A673 (cell line): ENCODE results near the gene TDP1. TPM values are rescaled to one million over a fixed set of nuclear protein-coding genes. Genes with fewer than 3 reads are reported as not detected.
"Not testable (repeated sequence)": the region's sequence is repeated elsewhere in the genome, so short reads cannot be mapped to it uniquely, and the experiment has no call there.

ENCODE experiments used
- BruUV-seq: library from RNA; stranded (reverse); fragments of 400-500 nt; replicated peaks from 2 replicates; lab custom pipeline; 2021; lab: Mats Ljungman, UMichigan
- CTCF ChIA-PET: fragments of 300-600 bp; sonication (Branson Sonifier 250); formaldehyde crosslinking; loops from one replicate; lab custom pipeline; 2022; ENCODE audit warnings: antibody characterized with exemption; lab: Charles Lee
- POLR2A ChIA-PET: fragments of 300-600 bp; sonication (Branson Sonifier 250); formaldehyde crosslinking; loops from one replicate; lab custom pipeline; 2022; ENCODE audit warnings: antibody characterized with exemption; ENCODE audit not compliant: low non-redundant PET; lab: Charles Lee
- DNase-seq: peaks from one replicate; pipeline ENCODE4 v3.0.0-alpha.2; 2015; ENCODE audit warnings: low spot score
- H3K27ac ChIP-seq: fragments of 200-600 bp; sonication (generic); 2 replicates; pipeline ENCODE4 v1.5.1; 2016; ENCODE audit warnings: mixed run types, low read depth, mild to moderate bottlenecking, mixed read lengths, antibody characterized with exemption, low read length; ENCODE audit not compliant: poor library complexity, severe bottlenecking
- H3K27me3 ChIP-seq: fragments of 200-600 bp; sonication (generic); replicated peaks from 2 replicates; pipeline ENCODE4 v1.6.1; 2017; ENCODE audit warnings: mixed run types, low read depth, mild to moderate bottlenecking, mixed read lengths, antibody characterized with exemption, low read length; ENCODE audit not compliant: insufficient read depth, poor library complexity
- H3K36me3 ChIP-seq: fragments of 200-600 bp; sonication (generic); 2 replicates; pipeline ENCODE4 v1.6.1; 2016; ENCODE audit warnings: mixed run types, mild to moderate bottlenecking, mixed read lengths, antibody characterized with exemption, low read length; ENCODE audit not compliant: insufficient read depth, poor library complexity, severe bottlenecking
- H3K4me1 ChIP-seq: fragments of 200-600 bp; sonication (generic); 2 replicates; pipeline ENCODE4 v1.6.1; 2017; ENCODE audit warnings: mixed run types, mild to moderate bottlenecking, mixed read lengths, antibody characterized with exemption, low read length; ENCODE audit not compliant: insufficient read depth, poor library complexity, severe bottlenecking
- H3K4me3 ChIP-seq: fragments of 200-600 bp; sonication (generic); 2 replicates; pipeline ENCODE4 v1.5.1; 2016; ENCODE audit warnings: low read depth, mixed run types, mild to moderate bottlenecking, mixed read lengths, low read length; ENCODE audit not compliant: poor library complexity, severe bottlenecking
- H3K9me3 ChIP-seq: fragments of 200-600 bp; sonication (generic); 2 replicates; pipeline ENCODE4 v1.6.1; 2016; ENCODE audit warnings: mixed run types, low read depth, mild to moderate bottlenecking, mixed read lengths, antibody characterized with exemption, low read length; ENCODE audit not compliant: poor library complexity, severe bottlenecking
- EZH2 ChIP-seq: fragments of 200-600 bp; sonication (generic); IDR thresholded peaks from 2 replicates; pipeline ENCODE4 v1.6.1; 2017; ENCODE audit warnings: borderline replicate concordance, low read depth, mild to moderate bottlenecking, mixed read lengths, antibody characterized with exemption, low read length; ENCODE audit not compliant: poor library complexity, severe bottlenecking
- intact Hi-C: fragments of 100-400 bp; cut with micrococcal nuclease; formaldehyde crosslinking; loops from one replicate; pipeline ENCODE4 v1.10.0; 2022; ENCODE audit not compliant: unreplicated experiment
- total RNA-seq: library from RNA; stranded (reverse); gene quantifications from 2 replicates; pipeline ENCODE4 v1.2.3, GENCODE V29; 2021
- TF ChIP-seq, protein P1 (sequence below): fragments of 300-800, 200-600 bp; sonication (generic); conservative IDR thresholded peaks from 2 replicates; pipeline ENCODE4 v1.5.1; 2017; ENCODE audit warnings: low read depth, mild to moderate bottlenecking, antibody characterized with exemption, low read length, moderate library complexity, mixed read lengths

TDP1 gene
- total RNA-seq, 1 experiment from 2014 or later, result 45.6 TPM

DNA sequence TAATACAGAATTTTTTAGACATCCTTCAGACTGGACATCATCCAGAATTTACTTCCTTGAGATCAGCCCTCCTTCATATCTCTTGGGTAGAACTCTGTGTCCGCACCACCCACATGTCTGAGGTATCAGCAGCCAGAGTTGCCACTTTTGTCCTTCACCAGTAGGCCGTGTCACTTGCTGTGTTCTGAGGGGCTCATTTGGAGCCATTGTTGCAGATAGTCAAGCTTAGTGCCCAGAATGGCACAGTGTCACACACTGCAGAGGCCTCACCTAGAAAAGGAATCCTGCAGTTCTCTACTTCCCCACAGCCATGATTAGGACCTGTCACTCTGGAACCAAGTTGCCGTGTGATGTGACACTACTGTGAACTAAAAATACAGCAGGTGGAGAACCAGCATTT, 69.2 kb downstream of the TDP1 start:
- H3K4me1 ChIP-seq, result no peaks in the 10 kb centered on the region
- no peak for TF ChIP-seq EZH2
- TF ChIP-seq, protein P1, sequence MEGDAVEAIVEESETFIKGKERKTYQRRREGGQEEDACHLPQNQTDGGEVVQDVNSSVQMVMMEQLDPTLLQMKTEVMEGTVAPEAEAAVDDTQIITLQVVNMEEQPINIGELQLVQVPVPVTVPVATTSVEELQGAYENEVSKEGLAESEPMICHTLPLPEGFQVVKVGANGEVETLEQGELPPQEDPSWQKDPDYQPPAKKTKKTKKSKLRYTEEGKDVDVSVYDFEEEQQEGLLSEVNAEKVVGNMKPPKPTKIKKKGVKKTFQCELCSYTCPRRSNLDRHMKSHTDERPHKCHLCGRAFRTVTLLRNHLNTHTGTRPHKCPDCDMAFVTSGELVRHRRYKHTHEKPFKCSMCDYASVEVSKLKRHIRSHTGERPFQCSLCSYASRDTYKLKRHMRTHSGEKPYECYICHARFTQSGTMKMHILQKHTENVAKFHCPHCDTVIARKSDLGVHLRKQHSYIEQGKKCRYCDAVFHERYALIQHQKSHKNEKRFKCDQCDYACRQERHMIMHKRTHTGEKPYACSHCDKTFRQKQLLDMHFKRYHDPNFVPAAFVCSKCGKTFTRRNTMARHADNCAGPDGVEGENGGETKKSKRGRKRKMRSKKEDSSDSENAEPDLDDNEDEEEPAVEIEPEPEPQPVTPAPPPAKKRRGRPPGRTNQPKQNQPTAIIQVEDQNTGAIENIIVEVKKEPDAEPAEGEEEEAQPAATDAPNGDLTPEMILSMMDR, result no peak
- no peak for DNase-seq
- H3K36me3 ChIP-seq, result peaks cover 17% of the 10 kb centered on the region
- H3K4me3 ChIP-seq, result no peak overlapping the region
- intact Hi-C loops, result no loop called here
- POLR2A ChIA-PET, result no interaction called here
- no peaks in the 10 kb centered on the region for H3K9me3 ChIP-seq
- CTCF ChIA-PET, result no interaction called here
- H3K27me3 ChIP-seq, result no peaks in the 10 kb centered on the region
- no peak overlapping the region for H3K27ac ChIP-seq
- BruUV-seq, result no TSS peak

- DNase-seq, H3K4me3 ChIP-seq, POLR2A ChIA-PET, H3K9me3 ChIP-seq, intact Hi-C loops, H3K4me1 ChIP-seq, BruUV-seq, H3K27me3 ChIP-seq, CTCF ChIA-PET, H3K27ac ChIP-seq: not testable (repeated sequence)
- H3K36me3 ChIP-seq, result peaks cover 18% of the 10 kb centered on the region
These were observed 70.9 kb downstream of the TDP1 start for GRCh38 chr14:90026608-90027007.

- no peak overlapping the region for H3K4me3 ChIP-seq
- peaks cover 19% of the 10 kb centered on the region for H3K36me3 ChIP-seq
- intact Hi-C loops, result no loop called here
- POLR2A ChIA-PET, result no interaction called here
- BruUV-seq, result no TSS peak
- no peak overlapping the region for H3K27ac ChIP-seq
- no peak for TF ChIP-seq EZH2
- TF ChIP-seq, protein P1, result no peak
- H3K4me1 ChIP-seq, result no peaks in the 10 kb centered on the region
- no peak for DNase-seq
- no peaks in the 10 kb centered on the region for H3K27me3 ChIP-seq
- H3K9me3 ChIP-seq, result no peaks in the 10 kb centered on the region
- CTCF ChIA-PET, result no interaction called here
These were observed 72.1 kb downstream of the TDP1 start for GRCh38 chr14:90027842-90028241.

DNA sequence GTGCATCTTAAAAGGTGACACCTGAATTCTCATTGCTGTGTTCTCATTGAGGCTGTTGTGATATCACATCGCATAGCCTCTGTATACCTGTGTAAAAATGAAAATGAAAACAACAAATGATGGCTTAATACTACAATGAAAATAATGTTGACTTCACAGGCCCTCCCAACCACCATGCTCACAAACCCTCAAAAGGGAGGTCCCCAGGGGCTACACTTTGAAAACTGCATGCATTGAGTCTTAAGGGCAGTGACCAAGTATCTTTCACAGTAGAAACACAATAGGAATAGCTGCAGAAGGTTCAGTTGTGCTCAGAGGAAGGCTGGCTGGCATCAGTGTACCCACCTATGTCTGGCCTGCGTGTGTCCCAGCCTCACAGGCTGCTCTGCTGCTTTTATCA, 78.4 kb downstream of the TDP1 start:
- ChIA-PET POLR2A (no interaction called here), CTCF (no interaction called here)
- H3K27ac ChIP-seq, result no peak overlapping the region
- H3K36me3 ChIP-seq, result peaks cover 41% of the 10 kb centered on the region
- BruUV-seq, result no TSS peak
- no peak for TF ChIP-seq EZH2
- TF ChIP-seq, protein P1, result no peak
- intact Hi-C loops, result no loop called here
- DNase-seq, result no peak
- H3K27me3 ChIP-seq, result no peaks in the 10 kb centered on the region
- no peaks in the 10 kb centered on the region for H3K4me1 ChIP-seq
- H3K4me3 ChIP-seq, result no peak overlapping the region
- H3K9me3 ChIP-seq, result no peaks in the 10 kb centered on the region
